GM10847 (cell line): ENCODE measurements around the gene ZNF587B.

ENCODE experiments used
- POLR2A ChIP-seq: IDR thresholded peaks from 2 replicates; pipeline ENCODE4 v1.6.1; 2011; ENCODE audit not compliant: insufficient read length; ENCODE audit errors: extremely low read depth

The ZNF587B gene

GRCh38 chr19:57818378-57818777 is 11.7 kb upstream of the ZNF587B start:
- no peak for TF ChIP-seq POLR2A

- peak; percentile 62 for TF ChIP-seq POLR2A
These were observed 10.5 kb upstream of the ZNF587B start for GRCh38 chr19:57819475-57820148.

DNA sequence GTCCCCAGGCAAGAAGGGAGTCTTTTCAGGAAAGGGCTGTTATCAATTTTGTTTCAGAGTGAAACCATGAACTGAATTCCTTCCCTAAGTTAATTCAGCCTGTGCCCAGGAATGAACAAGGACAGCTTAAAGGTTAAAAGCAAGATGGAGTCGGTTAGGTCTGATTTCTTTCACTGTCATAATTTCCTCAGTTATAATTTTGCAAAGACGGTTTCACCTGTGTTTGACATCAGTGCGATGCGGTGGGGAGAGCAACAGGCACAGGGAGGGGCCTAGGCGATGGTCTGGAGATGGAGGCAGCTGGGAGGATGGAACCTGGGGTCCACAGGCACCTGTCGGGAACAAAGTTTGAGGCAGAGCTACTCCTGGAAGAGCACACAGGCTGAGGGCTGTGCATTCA is 9.5 kb upstream of the ZNF587B start:
- no peak for TF ChIP-seq POLR2A

DNA sequence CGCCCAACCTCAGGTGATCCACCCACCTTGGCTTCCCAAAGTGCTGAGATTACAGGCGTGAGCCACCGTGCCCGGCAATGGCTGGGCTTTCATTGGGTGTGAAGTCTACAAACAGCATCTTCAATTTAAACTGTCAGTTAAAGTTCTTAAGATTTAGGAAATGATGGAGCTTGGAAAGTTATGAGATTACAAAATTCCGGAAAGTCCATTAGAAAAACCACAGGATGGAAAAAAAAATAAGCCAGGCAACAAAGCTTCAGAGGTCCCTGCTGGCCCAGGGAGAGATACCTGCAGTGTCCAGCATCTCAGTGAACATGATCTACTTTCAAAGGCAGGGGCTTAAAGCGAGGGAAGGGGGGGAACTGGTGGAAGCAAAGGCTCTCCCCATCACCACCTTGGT is 4.6 kb upstream of the ZNF587B start:
- no peak for TF ChIP-seq POLR2A

GRCh38 chr19:57829316-57829715 is 783 bp upstream of the ZNF587B start:
- TF ChIP-seq POLR2A: no peak

- TF ChIP-seq POLR2A: no peak
These were observed 11.1 kb downstream of the ZNF587B start for GRCh38 chr19:57841122-57841763.

DNA sequence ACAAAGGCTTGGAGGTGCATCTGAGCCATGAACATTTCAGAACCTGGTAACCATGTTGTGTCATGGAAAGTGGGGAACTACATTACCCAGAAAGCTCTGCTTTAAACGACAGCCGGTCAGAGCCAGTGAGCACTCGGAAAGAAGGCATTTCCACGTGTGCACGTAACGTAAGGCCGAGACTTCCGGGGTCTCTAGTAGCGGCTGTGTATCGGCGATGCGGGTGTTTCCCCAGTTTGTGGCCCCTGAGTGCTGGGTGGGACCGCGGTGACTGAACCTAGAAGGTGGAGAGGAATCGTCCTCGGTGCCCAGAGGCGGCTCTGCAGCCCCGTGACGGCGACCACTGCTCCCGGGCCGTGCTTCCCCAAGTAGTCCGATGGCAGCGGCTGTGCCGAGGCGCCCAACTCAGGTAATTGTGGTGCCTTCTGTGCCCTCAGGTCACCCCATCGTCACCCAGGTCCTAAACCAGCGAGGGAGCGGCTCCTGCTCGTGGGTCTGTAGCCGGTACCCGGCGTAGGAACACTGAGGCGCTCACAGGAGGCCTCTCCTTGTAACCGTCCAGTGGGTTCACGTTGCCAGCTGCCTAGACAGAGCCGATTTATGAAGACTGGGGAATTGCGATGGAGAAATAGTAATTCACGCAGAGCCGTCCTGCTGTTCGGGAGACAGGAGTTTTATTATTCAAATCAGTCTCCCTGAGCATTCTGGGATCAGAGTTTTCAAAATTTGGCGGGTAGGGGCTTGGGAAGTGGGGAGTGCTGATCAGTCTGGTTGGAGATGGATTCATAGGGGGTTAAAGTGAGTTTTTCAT is 19.8 kb downstream of the ZNF587B start, which contains the start of gene ZNF587:
ZNF587 (plus strand) TSS at position 194 of the 808 bp plus-strand sequence; CDS start at position 374, 180 bp downstream.
- peak; percentile 44 for TF ChIP-seq POLR2A

DNA sequence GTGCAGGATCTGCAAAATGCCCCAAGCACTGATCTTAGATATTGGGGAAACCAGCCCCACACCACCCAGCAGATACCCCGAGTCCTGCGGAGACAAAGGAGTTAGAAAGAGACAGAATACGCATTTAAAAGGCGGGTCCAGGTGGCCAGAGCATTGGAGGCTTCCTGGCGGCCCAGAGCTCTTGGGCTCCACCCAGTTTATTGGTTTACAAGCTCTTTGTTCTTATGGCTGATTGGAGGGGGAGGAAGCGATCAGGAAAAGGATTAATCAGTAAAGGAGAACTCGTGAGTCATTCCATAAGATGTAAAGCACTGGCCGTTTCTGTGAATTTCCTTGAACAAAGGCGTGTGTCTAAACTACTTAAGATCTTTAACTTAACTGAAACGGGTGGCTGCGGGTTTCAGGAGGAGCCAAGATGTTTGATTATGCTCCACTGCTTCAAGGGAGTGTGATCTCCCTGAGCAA is 20.5 kb downstream of the ZNF587B start:
- TF ChIP-seq POLR2A: no peak

- no peak for TF ChIP-seq POLR2A
These were observed 37.9 kb downstream of the ZNF587B start for GRCh38 chr19:57867868-57868492.

GRCh38 chr19:57870225-57870624 is 40.1 kb downstream of the ZNF587B start:
- no peak for TF ChIP-seq POLR2A

- no peak for TF ChIP-seq POLR2A
These were observed 42.4 kb downstream of the ZNF587B start for GRCh38 chr19:57872450-57872849.

- TF ChIP-seq POLR2A: no peak
These were observed 55.9 kb downstream of the ZNF587B start for GRCh38 chr19:57886046-57886445.

DNA sequence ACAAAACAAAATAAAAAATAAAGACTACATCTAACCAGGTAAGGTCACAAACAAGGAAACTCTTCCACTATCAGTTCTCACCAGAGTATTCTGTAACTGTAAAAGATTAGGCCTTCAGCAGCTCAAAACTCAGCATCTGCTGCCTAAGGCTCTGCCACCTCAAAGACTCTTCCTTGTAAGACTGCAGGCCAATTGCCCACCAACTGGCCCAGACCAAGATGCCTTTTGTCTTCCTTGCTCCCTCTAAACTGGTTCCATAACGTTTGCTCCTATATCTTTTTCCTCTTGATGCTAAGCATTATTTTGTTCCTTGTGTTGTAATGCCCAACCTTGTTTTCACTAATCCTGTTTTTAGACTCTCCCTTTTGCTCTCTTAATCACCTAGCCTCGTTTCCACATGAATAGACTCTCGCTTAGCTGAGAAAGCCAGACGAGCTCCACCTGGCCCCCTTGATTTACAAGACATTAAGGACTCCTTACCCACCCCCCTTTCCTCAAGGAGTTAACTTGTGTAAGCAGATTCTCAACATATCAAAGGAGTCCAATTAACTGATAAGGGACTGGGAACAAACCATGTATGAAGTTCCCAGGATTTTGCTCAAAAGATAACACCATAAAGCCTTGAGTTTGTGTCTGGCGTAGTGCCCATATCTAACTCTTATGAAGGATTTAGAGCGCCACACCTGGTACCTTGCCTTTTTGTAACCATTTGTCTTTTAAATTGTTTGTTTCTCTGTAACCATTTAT is 57.3 kb downstream of the ZNF587B start:
- TF ChIP-seq POLR2A: no peak

- no peak for TF ChIP-seq POLR2A
These were observed 58.0 kb downstream of the ZNF587B start for GRCh38 chr19:57888107-57888559.
